ENCODE data around the gene XYLT2. TPM values are rescaled to one million over a fixed set of nuclear protein-coding genes. Genes with fewer than 3 reads are reported as not detected.
A peak's percentile ranks its signal among the peaks of the same experiment; 100 is the strongest.

Gene XYLT2
- total and polyA plus RNA-seq, 4 experiments from 2014 or later, result 7.7 to 41.1 (median 29.2) TPM

DNA sequence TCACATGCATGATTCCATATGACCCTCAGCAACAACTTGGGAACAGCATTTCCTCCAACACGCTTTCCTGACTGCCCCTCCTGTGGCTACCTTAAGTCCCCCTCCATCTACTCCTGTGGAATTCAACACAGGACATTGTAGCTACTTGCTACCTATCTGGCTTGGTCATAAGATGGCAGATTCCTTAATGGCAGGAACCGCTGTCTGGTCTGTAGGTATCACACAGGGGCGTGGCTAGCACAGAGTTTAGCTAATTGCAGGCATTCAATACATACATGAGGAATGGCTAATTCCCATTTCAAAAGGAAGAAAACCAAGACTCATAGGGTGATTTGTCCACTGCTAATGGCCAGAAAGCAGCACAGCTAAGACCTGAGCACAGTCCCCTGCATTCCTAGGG lies 42.8 kb downstream of the XYLT2 start:
- no peaks in the 10 kb centered on the region for H3K27me3 ChIP-seq (ENCODE audit: insufficient read depth, low read length)
- H3K9me3 ChIP-seq (ENCODE audit: control insufficient read depth in 1 of 2, low read length in 2 of 2), result no peaks in the 10 kb centered on the region
- no peak overlapping the region for H3K4me3 ChIP-seq (ENCODE audit: low read length in 2 of 2)
- peaks cover 94% of the 10 kb centered on the region for H3K36me3 ChIP-seq (ENCODE audit: insufficient read depth, low read length)
- Mint-ChIP-seq H3K36me3 (peaks cover 75 to 97% of the 10 kb centered on the region in 2 donors), H3K27me3 (no peaks in the 10 kb centered on the region), H3K4me1 (peaks cover 5 to 7% (median 5%) of the 10 kb centered on the region in 4 donors), H3K9me3 (no peaks in the 10 kb centered on the region), H3K4me3 (no peak overlapping the region), H3K27ac (no peak overlapping the region)
- no peak for DNase-seq
- POLR2A ChIA-PET (ENCODE audit: partially characterized antibody), result interaction anchor here (1.6 kb wide), 1 partner anchor 9 kb away, joined by 6 read pairs; the partner anchor contains the start of gene LRRC59
- H3K27ac ChIP-seq (ENCODE audit: low read depth, low read length), result no peak overlapping the region
- intact Hi-C loops (cut with micrococcal nuclease), result no loop called here
- CTCF ChIA-PET (ENCODE audit: partially characterized antibody), result interaction anchor here (1.6 to 1.8 kb wide), 2 partner anchors 9 to 26 kb away, joined by 4 to 18 read pairs; partner anchors contain the start of gene LRRC59
- H3K4me1 ChIP-seq (ENCODE audit: insufficient read depth, low read length), result no peaks in the 10 kb centered on the region

- peaks cover 8 to 15% (median 9%) of the 10 kb centered on the region in 4 donors for H3K4me1 Mint-ChIP-seq
- DNase-seq, result no peak
- ChIA-PET CTCF (ENCODE audit: partially characterized antibody) (interaction anchor here (1.8 to 2.5 kb wide), 2 partner anchors 8 to 27 kb away, joined by 11 to 18 read pairs; partner anchors contain the start of gene LRRC59), POLR2A (ENCODE audit: partially characterized antibody) (interaction anchor here (1.6 kb wide), 1 partner anchor 8 kb away, joined by 6 read pairs; the partner anchor contains the start of gene LRRC59)
- Histone ChIP-seq H3K4me3 (ENCODE audit: low read length in 2 of 2) (no peak overlapping the region), H3K36me3 (ENCODE audit: insufficient read depth, low read length) (peaks cover 95% of the 10 kb centered on the region), H3K27ac (ENCODE audit: low read depth, low read length) (no peak overlapping the region), H3K4me1 (ENCODE audit: insufficient read depth, low read length) (no peaks in the 10 kb centered on the region), H3K9me3 (ENCODE audit: control insufficient read depth in 1 of 2, low read length in 2 of 2) (no peaks in the 10 kb centered on the region), H3K27me3 (ENCODE audit: insufficient read depth, low read length) (no peaks in the 10 kb centered on the region)
- intact Hi-C loops (cut with micrococcal nuclease), result no loop called here
- H3K27me3 Mint-ChIP-seq, result no peaks in the 10 kb centered on the region
- no peaks in the 10 kb centered on the region for H3K9me3 Mint-ChIP-seq
- H3K27ac Mint-ChIP-seq, result no peak overlapping the region
- H3K36me3 Mint-ChIP-seq, result peaks cover 75 to 98% of the 10 kb centered on the region in 2 donors
- H3K4me3 Mint-ChIP-seq, result no peak overlapping the region
These were observed 43.6 kb downstream of the XYLT2 start for GRCh38 chr17:50389534-50389933.

DNA sequence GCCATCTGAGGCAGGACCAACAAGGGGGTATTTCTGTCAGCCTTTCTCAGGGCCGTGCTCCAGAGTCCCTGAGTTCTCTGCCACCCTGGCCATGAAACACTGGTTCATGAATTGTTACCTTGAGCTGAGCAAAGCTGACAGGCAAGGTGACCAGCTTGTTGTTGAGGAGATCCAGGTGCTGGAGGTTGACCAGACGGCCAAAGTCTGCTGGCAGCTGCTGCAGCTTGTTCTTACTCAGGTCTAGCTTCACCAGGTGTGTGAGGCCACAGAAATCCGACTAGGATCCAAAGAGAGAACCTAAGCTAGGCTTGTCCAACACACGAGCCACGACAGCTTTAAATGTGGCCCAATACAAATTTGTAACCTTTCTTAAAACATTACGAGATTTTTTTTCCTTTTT lies 46.7 kb downstream of the XYLT2 start:
- H3K27me3 Mint-ChIP-seq, result no peaks in the 10 kb centered on the region
- H3K36me3 Mint-ChIP-seq, result peaks cover 57 to 79% of the 10 kb centered on the region in 2 donors
- H3K4me3 ChIP-seq (ENCODE audit: low read length in 2 of 2), result no peak overlapping the region
- H3K36me3 ChIP-seq (ENCODE audit: insufficient read depth, low read length), result peaks cover 70% of the 10 kb centered on the region
- H3K4me1 Mint-ChIP-seq, result peaks cover 22 to 38% (median 29%) of the 10 kb centered on the region in 4 donors
- H3K27me3 ChIP-seq (ENCODE audit: insufficient read depth, low read length), result no peaks in the 10 kb centered on the region
- H3K4me3 Mint-ChIP-seq, result no peak overlapping the region
- peak overlapping the region in 2 of 7 donors; percentile 41 to 65 for H3K27ac Mint-ChIP-seq
- H3K4me1 ChIP-seq (ENCODE audit: insufficient read depth, low read length), result peaks cover 24% of the 10 kb centered on the region
- intact Hi-C loops (cut with micrococcal nuclease), result no loop called here
- H3K9me3 Mint-ChIP-seq, result peaks cover 0 to 2% (median 0%) of the 10 kb centered on the region in 8 donors
- no peaks in the 10 kb centered on the region for H3K9me3 ChIP-seq (ENCODE audit: control insufficient read depth in 1 of 2, low read length in 2 of 2)
- DNase-seq, result no peak
- POLR2A ChIA-PET (ENCODE audit: partially characterized antibody), result no interaction called here
- no peak overlapping the region for H3K27ac ChIP-seq (ENCODE audit: low read depth, low read length)
- CTCF ChIA-PET (ENCODE audit: partially characterized antibody), result interaction anchor here (0.6 kb wide), 1 partner anchor 46 kb away, joined by 3 read pairs; no protein-coding TSS in a partner anchor

- ChIA-PET CTCF (ENCODE audit: partially characterized antibody) (no interaction called here), POLR2A (ENCODE audit: partially characterized antibody) (interaction anchor here (1.1 kb wide), 1 partner anchor 31 kb away, joined by 3 read pairs; no protein-coding TSS in a partner anchor)
- intact Hi-C loops (cut with micrococcal nuclease), result no loop called here
- Histone ChIP-seq H3K4me3 (ENCODE audit: low read length in 2 of 2) (no peak overlapping the region), H3K27ac (ENCODE audit: low read depth, low read length) (no peak overlapping the region), H3K27me3 (ENCODE audit: insufficient read depth, low read length) (no peaks in the 10 kb centered on the region), H3K9me3 (ENCODE audit: control insufficient read depth in 1 of 2, low read length in 2 of 2) (no peaks in the 10 kb centered on the region), H3K36me3 (ENCODE audit: insufficient read depth, low read length) (peaks cover 59% of the 10 kb centered on the region), H3K4me1 (ENCODE audit: insufficient read depth, low read length) (peaks cover 30% of the 10 kb centered on the region)
- Mint-ChIP-seq H3K4me1 (peaks cover 24 to 47% (median 31%) of the 10 kb centered on the region in 4 donors), H3K27me3 (no peaks in the 10 kb centered on the region), H3K27ac (peak overlapping the region in 2 of 7 donors; percentile 50 to 65), H3K9me3 (peaks cover 0 to 4% (median 0%) of the 10 kb centered on the region in 8 donors), H3K36me3 (peaks cover 47 to 68% of the 10 kb centered on the region in 2 donors), H3K4me3 (peak overlapping the region in 3 of 8 donors; percentile 3 to 61 (median 7))
- DNase-seq, result no peak
These were observed 47.8 kb downstream of the XYLT2 start for GRCh38 chr17:50393700-50394099.

DNA sequence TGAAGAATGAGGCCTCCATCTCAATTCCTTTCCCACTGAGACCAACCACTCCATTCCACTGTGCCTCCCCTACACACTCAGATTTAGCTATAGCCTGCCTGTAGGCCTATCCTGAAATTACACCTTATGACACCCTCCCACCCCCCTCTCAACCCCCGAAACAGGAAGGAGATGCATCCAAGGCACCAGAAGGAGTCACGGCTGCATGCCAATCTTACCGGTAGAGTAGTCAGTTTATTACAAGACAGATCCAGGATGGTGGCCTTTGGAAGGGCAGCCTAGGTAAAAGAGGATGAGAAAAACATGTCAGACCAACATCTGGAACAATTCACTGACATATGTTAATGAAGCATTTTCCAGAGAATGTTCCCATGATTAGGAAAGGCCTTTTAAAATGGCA lies 48.8 kb downstream of the XYLT2 start:
- H3K4me3 Mint-ChIP-seq, result peak overlapping the region in 7 of 8 donors; percentile 46 to 90 (median 65)
- intact Hi-C loops (cut with micrococcal nuclease), result no loop called here
- H3K27me3 Mint-ChIP-seq, result no peaks in the 10 kb centered on the region
- H3K27ac Mint-ChIP-seq, result peak overlapping the region in 5 of 7 donors; percentile 29 to 83 (median 60)
- peaks cover 39 to 59% of the 10 kb centered on the region in 2 donors for H3K36me3 Mint-ChIP-seq
- Histone ChIP-seq H3K4me1 (ENCODE audit: insufficient read depth, low read length) (peaks cover 30% of the 10 kb centered on the region), H3K27ac (ENCODE audit: low read depth, low read length) (no peak overlapping the region), H3K9me3 (ENCODE audit: control insufficient read depth in 1 of 2, low read length in 2 of 2) (no peaks in the 10 kb centered on the region), H3K36me3 (ENCODE audit: insufficient read depth, low read length) (peaks cover 49% of the 10 kb centered on the region), H3K4me3 (ENCODE audit: low read length in 2 of 2) (no peak overlapping the region), H3K27me3 (ENCODE audit: insufficient read depth, low read length) (no peaks in the 10 kb centered on the region)
- no peak for DNase-seq
- H3K9me3 Mint-ChIP-seq, result peaks cover 0 to 4% (median 0%) of the 10 kb centered on the region in 8 donors
- peaks cover 24 to 47% (median 31%) of the 10 kb centered on the region in 4 donors for H3K4me1 Mint-ChIP-seq
- CTCF ChIA-PET (ENCODE audit: partially characterized antibody), result interaction anchor here (5.1 kb wide), 1 partner anchor 33 kb away, joined by 77 read pairs; no protein-coding TSS in a partner anchor
- POLR2A ChIA-PET (ENCODE audit: partially characterized antibody), result interaction anchor here (1.0 to 1.1 kb wide), 2 partner anchors 23 to 32 kb away, joined by 3 read pairs; no protein-coding TSS in a partner anchor

GRCh38 chr17:50396261-50397110 lies 50.6 kb downstream of the XYLT2 start:
- peak overlapping the region; percentile 87 to 97 (median 92) for H3K4me3 Mint-ChIP-seq
- peaks cover 23 to 47% (median 30%) of the 10 kb centered on the region in 4 donors for H3K4me1 Mint-ChIP-seq

More at GRCh38 chr17:50396261-50397110, 50.6 kb downstream of the XYLT2 start:
- no peaks in the 10 kb centered on the region for H3K27me3 Mint-ChIP-seq
- H3K9me3 ChIP-seq (ENCODE audit: control insufficient read depth in 1 of 2, low read length in 2 of 2), result no peaks in the 10 kb centered on the region
- peaks cover 31 to 41% of the 10 kb centered on the region in 2 donors for H3K36me3 Mint-ChIP-seq
- ChIA-PET CTCF (ENCODE audit: partially characterized antibody) (interaction anchor here (0.9 to 5.1 kb wide), 24 partner anchors 8 to 383 kb away, joined by 3 to 77 read pairs (median 11); partner anchors contain the start of genes ACSF2, EME1, MRPL27 and RSAD1), POLR2A (ENCODE audit: partially characterized antibody) (interaction anchor here (0.6 to 3.4 kb wide), 18 partner anchors 8 to 470 kb away, joined by 3 to 44 read pairs (median 8); partner anchors contain the start of genes ACSF2, EME1, MRPL27 and RSAD1)
- intact Hi-C loops (cut with micrococcal nuclease), result loop anchor here (1.0 to 2.0 kb wide), 4 partner anchors 24 to 82 kb away; partner anchors contain the start of genes ACSF2, EME1, MRPL27 and RSAD1
- H3K9me3 Mint-ChIP-seq, result peaks cover 0 to 4% (median 0%) of the 10 kb centered on the region in 8 donors
- H3K27me3 ChIP-seq (ENCODE audit: insufficient read depth, low read length), result no peaks in the 10 kb centered on the region
- H3K4me1 ChIP-seq (ENCODE audit: insufficient read depth, low read length), result peaks cover 30% of the 10 kb centered on the region
- peaks cover 36% of the 10 kb centered on the region for H3K36me3 ChIP-seq (ENCODE audit: insufficient read depth, low read length)
- peak overlapping the region; percentile 85 for H3K27ac ChIP-seq (ENCODE audit: low read depth, low read length)
- peak overlapping the region; percentile 84 to 98 (median 95) for H3K27ac Mint-ChIP-seq
- peak overlapping the region; percentile 75 to 82 for H3K4me3 ChIP-seq (ENCODE audit: low read length in 2 of 2)
- peak in 3 of 5 donors; percentile 13 to 45 (median 20) for DNase-seq

Measured in CD4-positive, alpha-beta memory T cell (primary cell).